IPS-NIHi11 (cell line): Measurements from ENCODE around the gene QPRT.
"Not testable (repeated sequence)": the region's sequence is repeated elsewhere in the genome, so short reads cannot be mapped to it uniquely, and the experiment has no call there.

Experiments
- DNase-seq: peaks from one replicate; pipeline ENCODE4 v3.0.0; 2012; ENCODE audit warnings: mixed read lengths, low spot score

The QPRT gene

DNA sequence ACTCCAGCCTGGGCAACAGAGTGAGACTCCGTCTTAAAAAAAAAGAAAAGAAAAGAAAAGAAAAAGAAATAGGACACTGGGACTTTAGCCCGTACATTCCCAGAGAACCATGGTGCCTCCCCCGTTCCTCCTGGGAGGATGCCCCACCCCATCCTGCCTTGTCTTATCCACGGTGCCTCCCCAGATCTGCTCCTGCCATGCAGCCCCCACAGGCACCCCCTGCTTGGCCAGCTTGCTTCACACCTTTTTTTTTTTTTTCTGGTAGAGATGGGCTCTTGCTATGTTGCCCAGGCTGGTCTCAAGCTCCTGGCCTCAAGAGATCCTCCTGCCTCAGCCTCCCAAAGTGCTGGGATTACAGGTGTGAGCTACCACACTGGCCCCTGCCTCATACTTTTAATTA is 67.5 kb downstream of the QPRT start:
- DNase-seq = not testable (repeated sequence)
